ENCODE data around the gene PIP4K2A.
"Not testable (repeated sequence)": the region's sequence is repeated elsewhere in the genome, so short reads cannot be mapped to it uniquely, and the experiment has no call there.

Gene PIP4K2A

GRCh38 chr10:22692119-22692518 lies 22.3 kb downstream of the PIP4K2A start:
- not testable (repeated sequence) for DNase-seq

GRCh38 chr10:22690614-22691431 lies 23.6 kb downstream of the PIP4K2A start:
- DNase-seq, result no peak

GRCh38 chr10:22690158-22690557 lies 24.2 kb downstream of the PIP4K2A start:
- DNase-seq, result no peak

- no peak for DNase-seq
Measured at GRCh38 chr10:22686347-22686746, 28.0 kb downstream of the PIP4K2A start.

- no peak for DNase-seq
Measured at GRCh38 chr10:22685926-22686325, 28.5 kb downstream of the PIP4K2A start.

- DNase-seq, result no peak
Measured at GRCh38 chr10:22684699-22685098, 29.7 kb downstream of the PIP4K2A start.

- DNase-seq, result no peak
Measured at GRCh38 chr10:22683140-22683389, 31.3 kb downstream of the PIP4K2A start.

- peak; percentile 42 for DNase-seq
Measured at GRCh38 chr10:22682237-22683139, 31.9 kb downstream of the PIP4K2A start.

- DNase-seq, result peak; percentile 63
Measured at GRCh38 chr10:22681783-22682183, 32.6 kb downstream of the PIP4K2A start.

- DNase-seq, result no peak
Measured at GRCh38 chr10:22681301-22681700, 33.1 kb downstream of the PIP4K2A start.

GRCh38 chr10:22679608-22680007 lies 34.8 kb downstream of the PIP4K2A start:
- DNase-seq, result no peak

GRCh38 chr10:22677333-22677732 lies 37.0 kb downstream of the PIP4K2A start:
- no peak for DNase-seq

GRCh38 chr10:22676435-22676834 lies 37.9 kb downstream of the PIP4K2A start:
- no peak for DNase-seq

- DNase-seq, result no peak
Measured at GRCh38 chr10:22674573-22674930, 39.8 kb downstream of the PIP4K2A start.

- DNase-seq, result no peak
Measured at GRCh38 chr10:22673785-22674572, 40.4 kb downstream of the PIP4K2A start.

GRCh38 chr10:22673091-22673392 lies 41.3 kb downstream of the PIP4K2A start:
- DNase-seq, result no peak

- no peak for DNase-seq
Measured at GRCh38 chr10:22672319-22673090, 41.9 kb downstream of the PIP4K2A start.

- peak; percentile 59 for DNase-seq
Measured at GRCh38 chr10:22670788-22671187, 43.6 kb downstream of the PIP4K2A start.

GRCh38 chr10:22669163-22669711 lies 45.1 kb downstream of the PIP4K2A start:
- no peak for DNase-seq

- DNase-seq, result no peak
Measured at GRCh38 chr10:22667093-22667480, 47.3 kb downstream of the PIP4K2A start.

- DNase-seq, result no peak
Measured at GRCh38 chr10:22666287-22667092, 47.9 kb downstream of the PIP4K2A start.

- DNase-seq, result no peak
Measured at GRCh38 chr10:22665329-22665728, 49.0 kb downstream of the PIP4K2A start.
